Measurements from ENCODE around the gene TMEM151B.
A peak's percentile ranks its signal among the peaks of the same experiment; 100 is the strongest.
"Not testable (repeated sequence)": the region's sequence is repeated elsewhere in the genome, so short reads cannot be mapped to it uniquely, and the experiment has no call there.

TMEM151B gene
- 0 to 0.09 (median 0) reads per million in 4 experiments for total RNA-seq

- DNase-seq = peak; percentile 51
Measured at GRCh38 chr6:44269921-44270525, at the start of gene TMEM151B. TSS of gene TMEM151B (plus strand) at chr6:44270450. CDS start at chr6:44270743, 293 bp downstream.

- DNase-seq = no peak
Measured at GRCh38 chr6:44220913-44221290, 49.3 kb upstream of the TMEM151B start.

- peak; percentile 48 for DNase-seq
Measured at GRCh38 chr6:44221291-44221960, 48.8 kb upstream of the TMEM151B start.

- no peak for DNase-seq
Measured at GRCh38 chr6:44221961-44222335, 48.3 kb upstream of the TMEM151B start.

- no peak for DNase-seq
Measured at GRCh38 chr6:44222486-44223318, 47.5 kb upstream of the TMEM151B start.

GRCh38 chr6:44223319-44224028 is 46.8 kb upstream of the TMEM151B start, which contains the start of gene SLC29A1:
TSS of gene SLC29A1 (plus strand) at chr6:44223595. CDS start at chr6:44227314, 3,719 bp downstream.
- DNase-seq = peak; percentile 76

- DNase-seq = no peak
Measured at GRCh38 chr6:44224029-44224964, 46.0 kb upstream of the TMEM151B start.

GRCh38 chr6:44224965-44225305 is 45.3 kb upstream of the TMEM151B start:
- no peak for DNase-seq

- DNase-seq = no peak
Measured at GRCh38 chr6:44225579-44226325, 44.5 kb upstream of the TMEM151B start.

GRCh38 chr6:44226368-44227147 is 43.7 kb upstream of the TMEM151B start:
- DNase-seq = no peak

GRCh38 chr6:44227148-44227793 is 43.0 kb upstream of the TMEM151B start:
- DNase-seq = no peak

GRCh38 chr6:44228031-44228430 is 42.2 kb upstream of the TMEM151B start:
- no peak for DNase-seq

GRCh38 chr6:44228433-44228832 is 41.8 kb upstream of the TMEM151B start:
- no peak for DNase-seq

- DNase-seq = no peak
Measured at GRCh38 chr6:44228836-44229235, 41.4 kb upstream of the TMEM151B start.

GRCh38 chr6:44229376-44230033 is 40.7 kb upstream of the TMEM151B start:
- no peak for DNase-seq

- DNase-seq = no peak
Measured at GRCh38 chr6:44230034-44230675, 40.1 kb upstream of the TMEM151B start.

GRCh38 chr6:44231426-44231825 is 38.8 kb upstream of the TMEM151B start:
- DNase-seq = not testable (repeated sequence)

Measured in effector CD8-positive, alpha-beta T cell (primary cell).